HS-27A (cell line): ENCODE data around the gene STARD13.

Experiments
- DNase-seq: peaks from one replicate; pipeline ENCODE4 v3.0.0-alpha.2; 2012; ENCODE audit warnings: low read depth, missing footprints

STARD13 gene

DNA sequence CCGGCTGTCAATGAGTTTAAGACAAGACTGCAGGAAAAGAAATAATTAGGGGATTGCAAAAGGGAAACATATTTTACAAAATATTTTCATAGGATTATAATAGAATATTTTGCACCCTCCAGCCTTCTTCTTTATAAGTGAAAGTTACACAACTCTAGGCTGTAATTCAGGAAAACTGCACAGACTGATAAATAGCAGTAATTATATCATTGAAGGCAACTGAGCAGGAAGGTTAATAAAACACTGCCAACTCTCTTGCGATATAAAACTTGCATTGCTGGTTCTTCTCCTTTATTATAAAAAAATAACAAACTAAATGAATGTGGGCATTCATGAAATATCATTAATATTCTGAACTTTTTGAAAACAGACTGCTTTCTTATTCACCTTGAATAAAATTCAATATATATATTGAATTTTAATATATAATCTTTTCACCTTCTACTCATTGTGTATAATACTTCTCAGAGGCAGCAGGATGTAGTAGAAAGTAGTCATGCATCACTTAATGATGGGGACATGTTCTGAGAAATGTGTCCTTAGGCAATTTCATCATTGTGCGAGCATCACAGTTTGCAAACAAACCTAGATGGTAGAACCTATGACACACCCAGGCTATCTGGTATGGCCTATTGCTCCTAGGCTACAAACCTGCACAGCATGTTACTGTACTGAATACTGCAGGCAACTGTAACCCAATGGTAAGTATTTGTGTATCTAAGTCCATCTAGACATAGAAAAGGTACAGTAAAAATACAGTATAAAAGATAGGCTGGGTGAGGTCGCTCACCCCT, 24.9 kb upstream of the STARD13 start:
- DNase-seq = no peak

DNA sequence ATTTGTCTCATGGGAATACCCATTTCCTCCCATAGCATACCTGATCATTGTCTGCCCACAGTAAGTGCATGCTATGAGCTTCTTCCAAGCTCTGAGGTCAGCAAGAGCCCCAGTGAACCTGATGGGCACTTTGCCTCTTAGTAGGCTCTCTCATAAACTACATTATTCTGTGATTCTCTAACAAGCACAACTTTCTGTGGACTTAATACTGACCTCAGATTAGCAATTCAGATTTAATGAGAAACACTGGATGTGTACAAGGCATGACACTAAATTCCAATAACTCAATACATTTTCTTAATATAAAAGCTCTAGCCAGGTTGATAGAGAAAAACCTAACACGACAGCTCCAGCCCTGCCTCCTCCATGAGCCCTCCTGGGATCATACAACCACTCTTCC, 23.3 kb upstream of the STARD13 start:
- no peak for DNase-seq

DNA sequence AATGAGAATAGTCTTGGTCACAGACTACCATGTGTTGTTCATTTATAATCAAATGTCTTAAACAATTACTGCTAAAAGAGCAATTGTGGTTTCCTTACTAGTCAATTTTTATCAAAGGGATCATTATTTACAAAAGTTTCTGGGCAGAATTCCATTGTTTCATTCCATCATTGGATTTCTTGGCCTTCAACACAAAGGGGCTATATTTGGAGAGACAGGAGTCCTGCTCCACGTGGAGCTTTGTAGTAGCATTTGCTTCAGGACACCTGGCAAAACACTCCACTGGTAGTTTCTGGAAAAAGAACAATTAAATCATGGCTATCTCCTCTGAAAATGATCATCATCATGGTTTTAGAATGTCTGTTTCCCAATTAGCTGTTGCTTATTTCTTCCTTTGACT, 22.3 kb upstream of the STARD13 start:
- DNase-seq = no peak

DNA sequence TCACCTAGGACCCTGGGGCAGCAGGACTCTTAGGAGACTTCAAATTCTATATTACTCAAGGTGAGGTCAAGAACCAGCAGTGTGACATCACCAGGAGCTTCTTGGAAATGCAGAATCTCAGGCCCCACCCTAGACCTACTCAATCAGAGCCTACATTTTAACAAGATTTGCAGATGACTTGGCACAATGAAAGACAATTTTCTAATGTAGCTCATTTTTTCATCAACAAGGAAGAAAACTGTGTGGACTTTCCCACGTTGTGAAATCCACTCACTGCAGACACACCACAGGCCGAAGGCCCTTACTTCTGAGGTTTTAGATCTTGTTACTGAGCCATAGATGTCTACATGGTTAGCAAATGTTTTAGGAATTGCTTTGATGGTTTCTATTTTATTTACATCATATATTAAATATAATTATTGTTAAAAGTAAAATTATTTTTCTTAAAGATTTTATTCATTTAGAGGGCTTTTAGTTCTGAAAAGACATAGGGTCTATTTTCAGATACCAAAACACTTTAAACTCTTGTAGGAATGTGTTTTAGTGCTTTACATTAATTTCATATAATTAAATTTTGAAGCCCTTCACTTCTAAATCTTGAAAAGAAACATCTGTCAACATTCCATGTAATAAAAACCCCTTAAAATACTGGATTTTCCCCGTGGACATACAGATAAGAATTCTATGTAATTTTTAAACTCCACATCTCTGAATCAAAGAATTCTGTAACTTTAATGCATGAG, 18.5 kb upstream of the STARD13 start:
- DNase-seq = no peak

- DNase-seq = no peak
Measured at GRCh38 chr13:33299626-33300025, 14.1 kb upstream of the STARD13 start.

GRCh38 chr13:33296793-33297425, 11.4 kb upstream of the STARD13 start:
- no peak for DNase-seq

DNA sequence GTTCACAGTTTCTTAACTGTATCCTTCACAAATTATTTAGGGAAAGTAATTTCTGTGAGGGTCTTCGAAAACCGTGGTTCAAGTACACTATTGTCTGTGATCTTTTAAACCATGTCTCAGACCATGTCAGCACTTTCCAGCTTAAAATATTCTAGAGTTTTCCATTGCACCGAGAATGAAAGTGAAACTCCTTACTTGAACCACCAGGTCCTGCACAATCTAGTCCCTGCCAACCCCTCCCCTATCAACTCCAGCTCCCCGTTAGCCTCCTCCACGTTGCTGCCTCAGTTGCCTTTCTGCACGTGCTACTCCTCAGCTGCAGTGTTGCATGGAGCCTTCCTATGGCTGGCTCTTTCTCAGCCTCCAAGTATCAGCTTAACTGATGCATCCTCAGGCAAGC, 7.2 kb upstream of the STARD13 start:
- DNase-seq = no peak

DNA sequence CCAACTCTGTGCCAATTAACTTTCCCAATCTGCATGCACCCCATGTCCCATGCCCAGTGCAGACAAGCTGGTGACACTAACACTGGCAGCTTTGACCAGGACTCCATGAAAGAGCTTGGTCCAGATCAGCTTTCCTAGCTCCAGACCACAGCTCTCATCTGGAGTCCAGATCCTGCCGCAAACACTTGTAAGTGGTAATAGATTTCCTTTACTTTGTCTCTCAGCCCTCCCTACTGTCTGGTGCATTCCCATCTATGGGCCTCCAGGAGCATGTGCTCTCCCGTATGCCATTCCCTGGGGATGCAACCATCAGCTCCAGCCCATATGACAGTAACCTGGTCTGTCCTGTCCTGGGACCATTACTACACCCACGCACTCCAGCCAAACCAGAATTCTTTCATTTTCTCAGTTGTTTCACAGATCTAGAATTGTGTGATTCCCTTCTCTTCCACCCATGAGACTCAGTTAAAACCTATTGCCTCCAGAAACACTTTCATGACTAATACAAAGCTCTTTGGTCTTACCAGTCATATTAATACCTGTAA, 4.9 kb upstream of the STARD13 start:
- no peak for DNase-seq

DNA sequence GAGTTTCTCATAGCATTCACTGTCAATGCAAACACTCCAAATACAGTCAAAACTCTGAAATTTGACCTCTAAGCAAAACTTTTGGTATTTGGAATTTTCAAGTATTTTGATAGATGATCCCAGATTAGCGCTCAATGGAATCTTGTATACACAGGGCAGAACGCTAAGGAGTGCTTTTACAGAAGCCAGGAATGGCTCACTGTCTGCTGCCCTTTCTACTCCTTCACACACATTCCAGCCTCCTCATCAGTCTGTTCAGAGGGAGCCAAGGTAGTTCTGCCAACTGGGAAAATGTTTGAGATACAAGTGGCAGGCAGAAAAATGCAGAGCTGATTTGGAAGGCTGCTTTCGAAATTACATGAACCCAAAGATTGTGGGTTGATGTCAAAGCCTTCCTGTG, 4.4 kb upstream of the STARD13 start:
- no peak for DNase-seq

- DNase-seq = no peak
Measured at GRCh38 chr13:33287142-33287882, 1.8 kb upstream of the STARD13 start.

GRCh38 chr13:33286128-33286527, 573 bp upstream of the STARD13 start:
- no peak for DNase-seq

DNA sequence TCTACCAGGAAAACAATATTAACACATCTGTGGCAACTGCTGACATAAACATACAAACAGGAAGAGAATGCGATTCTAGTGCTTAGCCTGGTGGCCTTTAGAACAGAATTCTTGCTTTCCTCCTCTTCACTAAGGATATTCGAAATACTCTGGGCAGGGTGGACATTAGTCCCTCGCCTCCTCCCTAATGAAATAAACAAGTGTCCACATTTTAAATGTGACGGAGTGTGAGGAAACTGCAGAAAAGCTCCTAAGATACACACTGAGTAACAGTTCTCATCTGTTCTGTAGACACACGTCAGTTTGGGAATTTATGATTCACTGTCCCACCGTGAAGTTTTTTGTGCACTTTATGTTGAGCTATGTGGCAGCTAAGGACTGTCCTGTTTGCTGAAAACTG, 639 bp downstream of the STARD13 start:
- no peak for DNase-seq

DNA sequence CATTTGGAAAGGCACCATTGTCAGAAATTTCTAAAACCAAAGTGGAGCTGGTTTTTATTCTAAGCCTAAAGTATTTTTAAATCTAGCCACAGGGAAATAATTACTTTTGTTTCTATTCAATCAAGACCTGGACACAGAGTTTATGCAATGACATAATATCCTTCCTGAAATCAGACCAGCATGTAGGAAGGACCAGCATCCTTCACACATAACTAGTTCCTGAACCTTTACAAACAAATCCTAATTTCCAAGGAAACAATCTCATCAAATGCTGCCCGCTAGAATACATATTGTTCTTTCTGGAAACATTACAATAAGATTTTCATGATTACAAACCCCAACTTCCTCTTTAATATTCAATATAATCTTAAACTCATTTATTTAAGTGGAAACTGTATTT, 1.5 kb downstream of the STARD13 start:
- DNase-seq = no peak

DNA sequence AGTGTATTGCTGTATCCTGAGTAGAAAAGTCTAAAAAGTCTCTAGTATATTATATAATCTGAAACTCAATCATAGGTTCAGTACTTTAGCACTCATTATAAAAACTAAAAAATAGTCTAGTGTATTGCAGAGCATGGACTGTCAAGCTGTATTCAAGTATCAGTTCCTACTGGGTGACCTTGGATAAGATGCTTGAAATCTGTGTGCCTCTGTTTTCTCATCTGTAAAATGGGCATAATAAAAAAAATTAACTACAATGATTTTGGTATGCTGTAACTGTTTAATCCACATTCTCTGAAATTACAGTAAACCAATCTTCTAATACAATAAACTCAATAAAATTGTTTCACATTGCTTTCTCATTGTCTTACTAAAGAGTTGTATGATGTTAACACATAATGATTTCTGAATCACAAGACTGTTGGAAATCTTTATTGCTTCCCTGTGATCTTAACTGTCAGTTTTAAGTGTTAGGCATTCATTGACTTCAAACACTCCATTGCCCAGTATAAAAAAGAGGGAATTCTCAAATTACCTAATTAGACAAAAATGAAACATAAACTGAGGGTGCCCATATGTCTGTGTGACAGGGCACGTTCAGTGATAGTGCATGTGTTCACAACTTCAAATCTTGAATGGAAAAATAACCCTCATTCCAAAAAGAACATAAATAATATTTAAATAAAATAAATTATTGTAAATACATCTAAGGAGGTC, 2.2 kb downstream of the STARD13 start:
- DNase-seq = no peak

DNA sequence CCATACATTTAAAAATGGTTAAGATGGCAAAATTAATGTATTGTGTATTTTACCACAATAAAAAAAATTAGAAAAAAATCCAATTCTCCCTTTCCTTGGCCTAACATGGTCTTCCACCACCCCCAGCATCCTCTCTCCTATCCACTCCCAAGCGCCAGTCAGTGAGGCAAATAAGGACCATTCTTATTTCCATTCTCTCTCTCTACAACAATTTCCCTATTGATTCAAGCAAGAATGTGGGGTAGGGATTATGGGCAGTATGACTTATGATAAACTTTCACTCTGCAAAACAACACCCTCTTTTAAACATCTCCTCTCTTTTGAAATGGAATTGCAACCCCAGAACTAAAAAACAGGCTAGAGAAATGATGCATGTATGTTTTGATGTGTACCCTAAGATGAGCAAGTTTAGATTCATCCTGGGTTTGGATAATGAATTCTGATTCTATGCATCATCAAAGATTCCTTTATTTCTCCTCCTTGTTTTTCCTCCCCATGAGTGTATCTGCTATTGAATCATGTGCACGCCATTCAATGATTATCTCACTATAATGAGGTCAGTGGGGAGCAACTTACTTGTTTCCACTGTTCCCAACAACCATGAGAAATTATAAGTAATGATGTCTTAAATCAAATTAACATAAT, 3.5 kb downstream of the STARD13 start:
- no peak for DNase-seq

GRCh38 chr13:33280923-33281322, 4.6 kb downstream of the STARD13 start:
- no peak for DNase-seq

DNA sequence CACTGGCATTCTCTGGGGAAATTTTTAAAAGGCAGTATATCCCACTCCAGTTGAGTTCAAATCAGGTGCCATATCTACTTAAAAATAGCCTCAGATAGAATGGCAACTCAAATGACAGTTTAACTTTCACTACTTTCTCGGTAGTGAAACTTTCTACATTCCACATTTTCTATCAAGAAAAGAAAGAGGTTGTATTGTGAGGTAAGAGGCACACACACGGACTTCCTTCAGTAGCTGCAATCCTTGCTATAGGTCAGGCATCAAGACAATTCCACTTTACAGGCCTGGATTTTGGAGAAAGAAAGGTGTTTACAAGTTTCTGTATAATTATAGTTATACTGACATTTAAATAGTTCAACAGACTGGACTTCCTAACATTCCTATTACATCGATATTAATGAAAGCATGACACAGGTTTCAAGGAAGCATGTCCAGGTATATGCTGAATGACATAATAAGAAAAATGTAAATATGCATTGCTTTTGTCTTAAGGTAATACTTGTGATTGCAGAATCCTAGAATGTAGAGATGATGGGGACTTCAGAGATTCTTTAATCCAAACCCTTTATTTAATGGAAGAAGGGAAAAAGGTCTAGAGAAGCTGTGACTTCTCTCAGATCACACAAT, 5.2 kb downstream of the STARD13 start:
- no peak for DNase-seq

GRCh38 chr13:33279414-33280278, 5.9 kb downstream of the STARD13 start:
- DNase-seq = peak; percentile 87

- no peak for DNase-seq
Measured at GRCh38 chr13:33278913-33279312, 6.6 kb downstream of the STARD13 start.

GRCh38 chr13:33277946-33278345, 7.6 kb downstream of the STARD13 start:
- DNase-seq = no peak
